ENCODE measurements around the gene PURB. TPM values are rescaled to one million over a fixed set of nuclear protein-coding genes. Genes with fewer than 3 reads are reported as not detected.

Gene PURB
- total RNA-seq, 1 experiment from 2014 or later = 21.3 TPM

DNA sequence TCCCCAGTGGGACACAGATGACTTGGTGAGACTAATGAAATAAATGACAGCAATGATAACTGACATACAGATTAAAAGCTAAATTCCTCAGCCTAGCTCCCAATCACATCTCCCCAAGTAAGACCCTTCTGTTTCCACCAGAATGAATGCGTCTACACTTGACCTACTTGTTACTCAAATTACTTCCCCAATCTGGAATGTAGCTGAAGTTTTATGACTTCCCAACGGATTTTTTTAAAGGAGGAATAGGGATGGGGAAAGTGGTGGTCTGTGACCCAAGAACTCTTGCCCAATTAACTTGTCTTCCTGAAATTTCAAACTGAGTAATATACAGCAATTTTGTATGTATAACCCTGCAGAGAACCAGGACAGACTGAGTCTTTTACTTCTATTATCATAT lies 46.6 kb downstream of the PURB start:
- no peak overlapping the region for H3K23ac ChIP-seq (ENCODE audit: insufficient read length, low read depth, low read length)
- H3K18ac ChIP-seq (ENCODE audit: insufficient read length, low read depth, low read length) = no peak overlapping the region
- no peak overlapping the region for H2AK5ac ChIP-seq (ENCODE audit: insufficient read length, low read length)
- peak overlapping the region in 2 of 3 experiments; percentile 16 to 31; a peak in 2 of 7 replicates for H3K27ac Mint-ChIP-seq
- no peak overlapping the region for H3K4ac ChIP-seq (ENCODE audit: low read depth, low read length)
- no peak overlapping the region for H2AFZ ChIP-seq (ENCODE audit: low read length)
- peaks cover 5% of the 10 kb centered on the region; the same call in 1 of the 2 replicates for H3K79me2 ChIP-seq (ENCODE audit: insufficient read depth, low read length)
- DNase-seq = no peak
- TF ChIP-seq, protein P1, sequence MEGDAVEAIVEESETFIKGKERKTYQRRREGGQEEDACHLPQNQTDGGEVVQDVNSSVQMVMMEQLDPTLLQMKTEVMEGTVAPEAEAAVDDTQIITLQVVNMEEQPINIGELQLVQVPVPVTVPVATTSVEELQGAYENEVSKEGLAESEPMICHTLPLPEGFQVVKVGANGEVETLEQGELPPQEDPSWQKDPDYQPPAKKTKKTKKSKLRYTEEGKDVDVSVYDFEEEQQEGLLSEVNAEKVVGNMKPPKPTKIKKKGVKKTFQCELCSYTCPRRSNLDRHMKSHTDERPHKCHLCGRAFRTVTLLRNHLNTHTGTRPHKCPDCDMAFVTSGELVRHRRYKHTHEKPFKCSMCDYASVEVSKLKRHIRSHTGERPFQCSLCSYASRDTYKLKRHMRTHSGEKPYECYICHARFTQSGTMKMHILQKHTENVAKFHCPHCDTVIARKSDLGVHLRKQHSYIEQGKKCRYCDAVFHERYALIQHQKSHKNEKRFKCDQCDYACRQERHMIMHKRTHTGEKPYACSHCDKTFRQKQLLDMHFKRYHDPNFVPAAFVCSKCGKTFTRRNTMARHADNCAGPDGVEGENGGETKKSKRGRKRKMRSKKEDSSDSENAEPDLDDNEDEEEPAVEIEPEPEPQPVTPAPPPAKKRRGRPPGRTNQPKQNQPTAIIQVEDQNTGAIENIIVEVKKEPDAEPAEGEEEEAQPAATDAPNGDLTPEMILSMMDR (conservative IDR thresholded peaks at IDR 0.05) = no peak
- no peak overlapping the region for H4K5ac ChIP-seq (ENCODE audit: insufficient read length, low read depth, low read length)
- H2BK12ac ChIP-seq (ENCODE audit: insufficient read length, low read depth, low read length) = no peak overlapping the region
- H3K14ac ChIP-seq (ENCODE audit: insufficient read depth, low read length) = no peak overlapping the region
- H3K56ac ChIP-seq (ENCODE audit: insufficient read length, low read depth, low read length) = no peak overlapping the region
- H4K20me1 ChIP-seq (ENCODE audit: control insufficient read depth, insufficient read depth, insufficient read length) = no peaks in the 10 kb centered on the region
- no CpG with 5 or more reads among the region's 2 CpGs for WGBS (ENCODE audit: extremely low coverage, insufficient read length, low lambda C conversion rate)
- no peak overlapping the region for H3T11ph ChIP-seq (ENCODE audit: low read length)
- H3K9ac ChIP-seq (ENCODE audit: extremely low read depth, insufficient read length, low read length) = no peak overlapping the region
- no peaks in the 10 kb centered on the region for H3K4me1 ChIP-seq (ENCODE audit: insufficient read depth, low read length)
- H3K9me3 ChIP-seq (ENCODE audit: control insufficient read depth, low read depth, low read length) = no peaks in the 10 kb centered on the region
- H2BK20ac ChIP-seq (ENCODE audit: low read depth, low read length, poor library complexity, severe bottlenecking) = no peak overlapping the region
- no peaks in the 10 kb centered on the region for H3K23me2 ChIP-seq (ENCODE audit: insufficient read length, low read depth, low read length, poor library complexity, severe bottlenecking)
- no peak overlapping the region for H2BK5ac ChIP-seq (ENCODE audit: insufficient read length, low read length)
- H3K27me3 Mint-ChIP-seq (ENCODE audit: low read depth) = no peaks in the 10 kb centered on the region
- no peak overlapping the region for H3K27ac ChIP-seq (ENCODE audit: insufficient read length, low read depth, low read length)
- H4K91ac ChIP-seq (ENCODE audit: insufficient read length, low read depth, low read length) = no peak overlapping the region
- no peaks in the 10 kb centered on the region; a peak in 1 of 5 replicates for H3K9me3 Mint-ChIP-seq
- peaks cover 7% of the 10 kb centered on the region for H3K79me1 ChIP-seq (ENCODE audit: insufficient read depth, low read depth, low read length, poor library complexity, severe bottlenecking)
- H3K4me2 ChIP-seq (ENCODE audit: insufficient read depth, insufficient read length, low read length) = no peak overlapping the region
- H3K4me3 Mint-ChIP-seq = no peak overlapping the region
- no peak overlapping the region for H4K8ac ChIP-seq (replicated peaks; ENCODE audit: insufficient read length, low read depth, low read length)
- H3K27me3 ChIP-seq (ENCODE audit: insufficient read depth, low read length) = no peaks in the 10 kb centered on the region
- no peaks in the 10 kb centered on the region for H3K4me1 Mint-ChIP-seq
- peaks cover 38 to 74% (median 70%) of the 10 kb centered on the region in 3 experiments for H3K36me3 Mint-ChIP-seq (ENCODE audit: insufficient read depth in 1 of 3, low read depth in 3 of 3)
- H2BK120ac ChIP-seq (ENCODE audit: low read depth, low read length, poor library complexity, severe bottlenecking) = no peak overlapping the region
- no peak overlapping the region for H2BK15ac ChIP-seq (ENCODE audit: low read depth, low read length)

All from H9 (cell line).